Measurements from ENCODE around the gene FAH.

The FAH gene

GRCh38 chr15:80141916-80142598, 10.7 kb upstream of the FAH start:
- no peak overlapping the region for H3K4me3 ChIP-seq (ENCODE audit: low read depth, low read length)
- TF ChIP-seq CTCF (IDR thresholded peaks at IDR 0.05; ENCODE audit: low read depth, low read length, missing control alignments), result no peak
- DNase-seq (ENCODE audit: low read depth), result no peak

- no peak for TF ChIP-seq CTCF (IDR thresholded peaks at IDR 0.05; ENCODE audit: low read depth, low read length, missing control alignments)
- H3K4me3 ChIP-seq (ENCODE audit: low read depth, low read length), result no peak overlapping the region
- DNase-seq (ENCODE audit: low read depth), result no peak
These were observed 10.2 kb upstream of the FAH start for GRCh38 chr15:80142646-80143045.

- no peak overlapping the region for H3K4me3 ChIP-seq (ENCODE audit: low read depth, low read length)
- DNase-seq (ENCODE audit: low read depth), result no peak
- TF ChIP-seq CTCF (IDR thresholded peaks at IDR 0.05; ENCODE audit: low read depth, low read length, missing control alignments), result no peak
These were observed 1.7 kb upstream of the FAH start for GRCh38 chr15:80151148-80151547.

GRCh38 chr15:80151576-80151975, 1.2 kb upstream of the FAH start:
- no peak for DNase-seq (ENCODE audit: low read depth)
- H3K4me3 ChIP-seq (ENCODE audit: low read depth, low read length), result no peak overlapping the region
- no peak for TF ChIP-seq CTCF (IDR thresholded peaks at IDR 0.05; ENCODE audit: low read depth, low read length, missing control alignments)

- H3K4me3 ChIP-seq (ENCODE audit: low read depth, low read length), result peak overlapping the region; percentile 83
- no peak for TF ChIP-seq CTCF (IDR thresholded peaks at IDR 0.05; ENCODE audit: low read depth, low read length, missing control alignments)
- peak; percentile 75 for DNase-seq (ENCODE audit: low read depth)
These were observed 461 bp upstream of the FAH start for GRCh38 chr15:80152180-80152895.

GRCh38 chr15:80153900-80154299, 1.1 kb downstream of the FAH start:
- no peak for DNase-seq (ENCODE audit: low read depth)
- peak overlapping the region; percentile 83 for H3K4me3 ChIP-seq (ENCODE audit: low read depth, low read length)
- TF ChIP-seq CTCF (IDR thresholded peaks at IDR 0.05; ENCODE audit: low read depth, low read length, missing control alignments), result no peak

Data from GM12864 (cell line).